DMS79 treated with DMSO at 0.1 percent for 48 hours (cell line): ENCODE measurements around the gene BRAT1.

Experiments used
- DNase-seq: peaks from one replicate; lab custom pipeline; 2025; lab: John Stamatoyannopoulos, UW

BRAT1 gene

DNA sequence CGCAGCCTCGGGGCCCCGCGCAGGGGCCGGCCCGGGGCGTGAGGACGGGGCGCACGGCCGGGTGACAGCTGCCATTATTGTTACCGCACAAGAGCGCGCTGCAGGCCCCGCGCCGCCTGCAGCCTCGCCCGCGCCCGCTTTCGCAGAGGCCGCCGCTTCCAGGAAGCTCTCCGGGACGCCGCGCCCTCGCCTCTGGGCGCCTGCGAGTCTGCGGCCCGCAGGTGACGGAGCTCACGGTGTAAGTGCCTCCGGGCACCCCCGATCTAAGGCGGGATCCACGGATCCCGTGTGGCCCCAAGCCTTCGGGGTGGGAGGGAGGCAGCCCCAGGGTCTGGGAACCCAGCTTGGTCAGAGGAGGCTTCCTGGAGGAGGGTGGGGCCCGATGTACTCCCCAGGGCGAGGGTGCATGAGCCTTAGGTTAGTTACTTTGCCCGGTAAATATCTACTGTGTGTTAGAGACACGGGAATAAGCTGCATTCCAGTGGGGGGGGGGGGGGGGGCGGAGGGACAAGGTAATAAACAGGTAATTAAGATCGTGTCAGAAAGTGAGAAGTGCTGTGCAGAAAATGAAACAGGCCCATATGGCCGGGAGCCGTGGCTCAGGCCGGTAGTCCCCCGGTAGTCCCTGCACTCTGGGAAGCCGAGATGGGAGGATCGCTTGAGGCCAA, 4.1 kb upstream of the BRAT1 start:
- DNase-seq, result no peak

GRCh38 chr7:2558629-2559282, 3.4 kb upstream of the BRAT1 start, which contains the start of gene IQCE:
IQCE (plus strand) TSS chr7:2558979; CDS start chr7:2559182, 203 bp downstream.
- peak; percentile 77 for DNase-seq

GRCh38 chr7:2554661-2555111, 638 bp downstream of the BRAT1 start:
- no peak for DNase-seq

DNA sequence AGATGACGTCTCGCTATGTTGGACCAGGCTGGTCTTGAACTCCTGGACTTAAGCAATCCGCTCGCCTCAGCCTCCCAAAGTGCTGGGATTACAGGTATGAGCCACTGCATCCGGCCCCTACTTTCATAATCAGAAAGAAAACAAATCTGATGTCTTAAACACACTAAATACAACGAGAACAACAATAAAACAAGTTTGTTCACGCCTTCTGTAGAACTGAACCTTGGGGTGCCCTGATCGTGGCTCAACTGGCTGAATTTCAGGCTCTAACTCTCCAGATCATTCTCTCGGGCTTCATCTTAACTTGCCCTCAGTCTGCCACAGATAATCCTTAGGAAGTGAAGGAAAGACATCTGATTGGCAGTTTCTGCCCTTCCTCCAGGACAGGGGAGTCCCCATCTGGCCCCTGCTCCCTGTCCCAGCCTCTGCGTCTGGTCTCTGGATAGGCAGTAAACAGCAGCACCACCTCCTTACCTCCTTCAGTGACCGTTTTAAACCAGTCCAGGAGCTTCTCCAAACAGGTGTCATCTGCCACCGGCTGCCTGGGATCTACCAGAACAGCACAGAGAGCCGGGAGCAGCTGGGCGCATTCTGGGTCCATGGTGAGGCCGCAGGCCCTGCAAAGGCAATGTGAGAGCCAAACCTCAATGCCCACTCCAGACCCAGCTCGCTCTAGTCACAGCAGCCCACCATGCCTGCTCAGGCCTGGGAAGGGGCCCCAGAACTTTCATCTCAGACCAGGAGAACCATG, 1.3 kb downstream of the BRAT1 start:
- no peak for DNase-seq

GRCh38 chr7:2553108-2553507, 2.2 kb downstream of the BRAT1 start:
- DNase-seq, result no peak

DNA sequence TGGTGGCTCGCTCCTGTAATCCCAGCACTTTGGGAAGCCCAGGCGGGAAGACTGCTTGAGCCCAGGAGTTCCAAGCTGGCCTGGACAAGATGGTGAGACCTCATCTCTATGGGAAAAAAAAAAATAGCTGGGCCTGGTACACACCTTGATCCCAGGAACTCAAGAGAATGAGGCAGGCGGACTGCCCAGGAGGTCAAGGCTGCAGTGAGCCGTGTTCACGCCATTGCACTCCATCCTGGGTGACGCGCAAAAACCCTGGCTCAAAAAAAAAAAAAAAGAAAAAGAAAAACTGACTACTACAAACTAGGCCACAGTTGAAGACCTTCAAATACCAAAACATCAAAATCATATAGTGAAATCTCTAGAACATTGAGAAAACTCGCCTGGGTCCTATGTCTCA, 3.9 kb downstream of the BRAT1 start:
- no peak for DNase-seq

- no peak for DNase-seq
Observed at GRCh38 chr7:2546776-2547586, 8.3 kb downstream of the BRAT1 start.

- no peak for DNase-seq
Observed at GRCh38 chr7:2545746-2546425, 9.4 kb downstream of the BRAT1 start.

- DNase-seq, result no peak
Observed at GRCh38 chr7:2544541-2545188, 10.7 kb downstream of the BRAT1 start.

- DNase-seq, result no peak
Observed at GRCh38 chr7:2542916-2543871, 12.1 kb downstream of the BRAT1 start.

DNA sequence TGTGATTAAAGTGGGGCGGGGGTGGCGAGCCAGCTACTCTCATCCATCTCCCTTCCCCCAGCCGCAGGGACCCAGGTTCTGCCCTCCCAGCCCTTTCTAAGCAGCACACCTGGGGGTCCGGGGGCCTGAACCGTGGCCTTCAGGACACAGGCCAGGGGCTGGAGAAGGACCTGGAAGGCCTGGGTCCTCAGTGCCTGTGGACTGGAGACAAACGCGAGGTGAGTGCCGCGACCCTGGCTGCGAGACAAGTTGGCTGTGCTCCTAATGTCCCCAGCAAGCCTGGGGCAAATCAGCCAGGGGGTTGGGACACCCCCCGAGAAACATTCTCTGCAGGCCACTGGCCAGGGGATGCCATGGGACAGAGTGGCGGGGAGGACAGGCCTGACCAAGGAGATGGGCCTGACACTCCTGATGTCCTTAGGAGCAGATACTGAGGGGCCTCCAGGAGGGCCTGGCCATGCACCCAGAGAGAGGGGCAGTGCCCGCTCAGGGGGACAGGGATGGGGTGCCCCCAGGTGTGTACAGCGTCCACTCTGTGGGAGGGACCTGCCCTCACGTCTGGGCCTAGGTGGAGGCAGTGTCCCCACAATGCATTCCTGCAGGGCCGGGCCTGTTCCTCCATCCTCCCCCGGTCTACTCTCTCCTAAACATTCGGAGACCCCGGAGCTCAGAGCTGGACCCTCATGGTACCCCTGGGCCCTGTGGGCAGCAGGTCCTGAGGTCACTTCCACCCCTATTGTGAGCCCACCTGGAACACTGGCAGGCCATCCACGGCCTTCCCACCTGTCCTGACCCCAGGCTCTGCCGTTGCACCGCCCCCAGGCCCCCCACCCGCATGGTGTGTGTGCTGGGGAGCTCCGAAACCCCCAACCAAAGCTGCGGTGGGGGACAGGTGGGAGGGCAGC, 13.1 kb downstream of the BRAT1 start:
- DNase-seq, result no peak

GRCh38 chr7:2541291-2542010, 13.9 kb downstream of the BRAT1 start:
- no peak for DNase-seq

- no peak for DNase-seq
Observed at GRCh38 chr7:2540641-2541051, 14.7 kb downstream of the BRAT1 start.

GRCh38 chr7:2540133-2540532, 15.2 kb downstream of the BRAT1 start:
- no peak for DNase-seq

DNA sequence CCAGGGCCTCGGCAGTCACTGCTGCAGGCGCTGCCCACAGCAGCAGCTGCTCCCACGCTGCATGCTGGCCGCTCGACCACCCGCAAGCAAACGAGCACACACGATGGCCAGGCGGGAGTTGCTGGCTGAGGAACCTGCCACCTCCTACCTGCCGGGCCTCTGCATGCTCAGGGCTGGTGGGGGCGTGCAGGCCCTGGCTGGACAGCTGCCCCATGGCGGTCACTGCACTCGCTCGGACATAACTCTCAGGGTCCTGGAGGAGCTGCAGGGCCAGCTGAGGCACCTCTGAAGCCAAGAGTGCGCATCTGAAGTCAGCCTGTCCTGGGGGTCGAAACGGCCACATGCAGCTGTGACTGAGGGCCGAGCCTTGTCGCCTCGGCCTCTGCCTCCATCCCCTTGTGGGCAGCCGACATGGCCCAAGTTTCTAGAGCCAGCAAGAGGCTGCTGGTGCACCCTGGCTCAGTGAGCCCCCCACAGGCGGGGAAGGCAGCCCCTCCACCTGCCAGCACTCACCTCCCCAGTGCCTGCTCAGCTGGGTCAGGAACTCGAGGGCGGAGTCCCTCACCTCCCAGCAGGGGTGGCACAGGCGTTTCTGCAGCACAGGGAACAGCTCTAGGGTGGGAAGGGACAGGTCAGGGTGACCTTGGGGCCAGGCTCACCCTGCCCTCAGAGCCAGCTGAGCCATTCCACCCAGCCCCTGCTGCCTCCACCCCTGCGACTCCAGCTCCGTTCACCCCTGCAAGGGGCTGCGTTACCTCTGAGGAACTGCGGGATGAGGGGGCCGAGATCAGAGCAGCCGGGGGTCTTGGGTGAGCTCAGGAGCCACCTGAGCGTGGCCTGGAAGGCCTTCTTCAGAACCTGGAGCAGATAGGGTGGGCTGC, 16.1 kb downstream of the BRAT1 start:
- DNase-seq, result no peak

DNA sequence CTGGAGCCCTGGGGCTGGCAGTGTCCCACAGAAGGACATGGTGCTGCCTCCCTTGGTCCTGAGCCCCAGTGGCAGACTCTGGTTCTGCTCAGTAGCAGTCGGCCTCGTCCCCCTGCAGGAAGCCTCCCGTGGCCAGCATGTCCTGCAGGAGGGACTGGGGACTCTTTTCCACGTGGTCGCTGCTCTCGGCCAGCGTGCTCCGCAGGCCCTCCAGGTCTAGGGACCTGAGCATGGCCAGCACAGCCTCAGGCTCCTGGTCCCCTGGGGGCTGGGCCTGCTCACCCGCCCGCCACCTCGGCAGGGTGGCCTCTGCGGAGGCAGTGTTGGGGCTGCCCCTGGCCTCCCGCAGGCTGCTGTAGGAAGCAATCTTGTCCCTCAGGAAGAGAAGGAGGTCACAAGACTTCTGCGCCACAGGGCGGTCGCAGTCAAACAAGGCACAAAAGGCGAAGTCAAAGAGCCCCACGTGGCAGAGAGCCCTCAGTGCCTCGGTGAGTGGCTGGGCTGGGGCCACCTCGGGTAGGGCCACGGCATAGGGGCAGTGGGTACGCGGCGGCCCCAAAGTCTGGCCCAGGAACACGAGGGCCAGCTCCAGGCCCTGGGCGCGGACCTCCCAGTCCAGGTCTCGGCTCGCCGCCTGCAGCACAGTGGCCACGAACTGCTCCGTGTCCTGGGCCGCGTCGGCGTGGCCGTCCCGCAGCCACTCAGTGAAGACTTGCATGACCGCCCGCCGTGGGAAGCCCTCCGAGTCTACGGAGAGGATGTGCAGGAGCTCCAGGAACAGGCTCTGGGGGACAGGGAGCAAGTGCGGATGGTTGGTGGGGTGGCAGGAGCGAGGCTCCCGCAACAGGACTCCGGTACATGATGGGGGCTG, 17.1 kb downstream of the BRAT1 start:
- DNase-seq, result no peak
